Measurements from ENCODE around the gene PGM5.

DNA sequence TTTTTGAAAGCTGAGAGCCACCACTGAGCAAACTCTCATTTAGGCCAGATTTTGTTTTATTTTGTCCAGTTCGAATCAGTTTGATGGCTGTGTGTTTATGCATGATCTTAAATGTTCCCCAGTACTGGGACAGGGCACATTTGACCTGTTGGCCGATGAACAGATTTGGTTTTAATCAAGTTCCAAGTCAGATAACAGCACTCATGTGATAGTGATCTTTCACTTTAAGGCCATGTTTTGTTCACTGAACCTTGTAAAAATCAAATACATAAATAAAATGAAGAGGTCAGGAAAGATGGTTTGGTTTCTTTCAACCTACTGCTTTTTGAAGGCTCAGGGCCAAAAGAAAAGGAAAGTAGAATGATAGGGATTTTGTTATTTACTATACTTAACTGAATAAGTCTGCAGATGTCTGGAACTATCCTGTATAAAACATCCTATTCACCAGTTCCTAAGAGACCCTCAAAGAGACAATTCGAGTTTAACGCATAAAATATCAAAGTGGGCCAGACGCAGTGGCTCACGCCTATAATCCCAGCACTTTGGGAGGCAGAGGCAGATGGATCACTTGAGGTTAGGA lies 77.2 kb downstream of the PGM5 start:
- TF ChIP-seq POLR2A (IDR thresholded peaks at IDR 0.05) (no peak), CTCF (IDR thresholded peaks at IDR 0.05) (no peak)
